Loucy (cell line): ENCODE data around the gene HSPA4L.

Source experiments
- CTCF ChIP-seq: fragments of 200-600 bp; sonication (generic); conservative IDR thresholded peaks from 2 replicates; pipeline ENCODE4 v1.5.1; 2014; ENCODE audit warnings: mild to moderate bottlenecking, antibody characterized with exemption, low read length
- EZH2phosphoT487 ChIP-seq: fragments of 200-600 bp; IDR thresholded peaks from 2 replicates; pipeline ENCODE4 v1.6.1; 2018; ENCODE audit warnings: antibody characterized with exemption, mild to moderate bottlenecking, moderate library complexity, borderline replicate concordance

- TF ChIP-seq CTCF (no peak), EZH2phosphoT487 (no peak)
Measured at GRCh38 chr4:127829014-127829413, 46.9 kb downstream of the HSPA4L start.
